ENCODE data around the gene LRRC56.
"Not testable (repeated sequence)": the region's sequence is repeated elsewhere in the genome, so short reads cannot be mapped to it uniquely, and the experiment has no call there.

Gene LRRC56

GRCh38 chr11:501683-502287, 35.5 kb upstream of the LRRC56 start:
- no peak for DNase-seq

- DNase-seq: no peak
Measured at GRCh38 chr11:502288-503178, 34.8 kb upstream of the LRRC56 start.

GRCh38 chr11:503179-503981, 33.9 kb upstream of the LRRC56 start:
- DNase-seq: no peak

- DNase-seq: no peak
Measured at GRCh38 chr11:504053-504993, 33.0 kb upstream of the LRRC56 start.

- no peak for DNase-seq
Measured at GRCh38 chr11:504994-505344, 32.4 kb upstream of the LRRC56 start.

GRCh38 chr11:506238-506994, 30.9 kb upstream of the LRRC56 start:
- DNase-seq: peak; percentile 93

GRCh38 chr11:506995-507726, 30.2 kb upstream of the LRRC56 start, which contains the start of gene RNH1:
TSS of gene RNH1 (minus strand) at chr11:507242. CDS start at chr11:502162, 5,080 bp downstream.
- DNase-seq: peak; percentile 79

GRCh38 chr11:507727-508515, 29.4 kb upstream of the LRRC56 start:
- DNase-seq: no peak

GRCh38 chr11:508956-509355, 28.4 kb upstream of the LRRC56 start:
- no peak for DNase-seq

- DNase-seq: no peak
Measured at GRCh38 chr11:512761-513595, 24.3 kb upstream of the LRRC56 start.

- DNase-seq: no peak
Measured at GRCh38 chr11:514606-515005, 22.7 kb upstream of the LRRC56 start.

GRCh38 chr11:515131-515530, 22.2 kb upstream of the LRRC56 start:
- DNase-seq: no peak

- DNase-seq: no peak
Measured at GRCh38 chr11:516400-516799, 20.9 kb upstream of the LRRC56 start.

GRCh38 chr11:516918-517685, 20.2 kb upstream of the LRRC56 start:
- not testable (repeated sequence) for DNase-seq

GRCh38 chr11:518463-519202, 18.7 kb upstream of the LRRC56 start:
- DNase-seq: peak; percentile 51

GRCh38 chr11:520428-521176, 16.7 kb upstream of the LRRC56 start:
- no peak for DNase-seq

Data from DMS153 (cell line).